BLaER1 treated with 17β-estradiol and CSF1 and Interleukin-3, amounts not matched to agents 10 nM and 100 nM (cell line): ENCODE data around the gene LSM7.
A peak's percentile ranks its signal among the peaks of the same experiment; 100 is the strongest.

ENCODE experiments used
- H3K27ac ChIP-seq, 11 experiments: shearing (Covaris generic); formaldehyde crosslinking; 2 replicates each; pipeline ENCODE4 v1.8.1; 2022
- H3K27me3 ChIP-seq, 11 experiments: shearing (Covaris generic); formaldehyde crosslinking; 2 replicates each; pipeline ENCODE4 v1.8.1; 2022
- H3K36me3 ChIP-seq, 11 experiments: shearing (Covaris generic); formaldehyde crosslinking; 2 replicates each; pipeline ENCODE4 v1.8.1; 2022
- H3K4me1 ChIP-seq, 10 experiments: shearing (Covaris generic); formaldehyde crosslinking; 2 replicates each; pipeline ENCODE4 v1.8.1; 2022
- H3K4me2 ChIP-seq, 11 experiments: shearing (Covaris generic); formaldehyde crosslinking; 2 replicates each; pipeline ENCODE4 v1.8.1; 2022
- H3K4me3 ChIP-seq, 10 experiments: shearing (Covaris generic); formaldehyde crosslinking; 2 replicates each; pipeline ENCODE4 v1.8.1; 2022
- H3K9ac ChIP-seq, 11 experiments: shearing (Covaris generic); formaldehyde crosslinking; 2 replicates each; pipeline ENCODE4 v1.8.1; 2022
- H3K9me3 ChIP-seq, 11 experiments: shearing (Covaris generic); formaldehyde crosslinking; replicated peaks in 1 of 11; 2 replicates each; pipeline ENCODE4 v1.8.1; 2022
- H4K20me1 ChIP-seq, 11 experiments: shearing (Covaris generic); formaldehyde crosslinking; 2 replicates each; pipeline ENCODE4 v1.8.1; 2022
- Cebpa-rat ChIP-seq, 11 experiments: shearing (Covaris generic); IDR thresholded peaks; 2 replicates each; pipeline ENCODE4 v1.8.1; 2022

LSM7 gene

DNA sequence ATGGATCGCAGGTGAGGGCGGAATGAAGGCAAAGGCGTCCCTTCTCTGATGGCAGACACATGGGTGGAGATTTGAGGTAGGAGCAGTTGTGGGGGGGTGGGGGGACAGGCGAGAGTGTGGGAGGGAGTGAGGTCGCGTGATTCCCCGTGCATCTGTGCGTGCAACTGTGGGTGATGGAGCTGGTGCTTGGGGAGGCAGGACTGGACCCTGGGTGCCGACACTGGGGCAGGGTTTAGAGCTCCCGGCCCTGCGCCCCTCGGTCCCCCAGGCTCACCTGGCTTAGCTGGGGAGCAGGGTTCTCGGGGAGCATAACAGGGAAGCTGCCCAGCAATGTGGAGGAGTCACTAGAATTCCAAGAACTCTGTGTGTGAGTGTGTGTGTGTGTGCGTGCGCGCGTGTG is 35.0 kb upstream of the LSM7 start:
- Histone ChIP-seq H3K27me3 (peaks cover 30 to 37% (median 35%) of the 10 kb centered on the region in 11 experiments), H3K4me2 (no peak overlapping the region), H3K9me3 (peaks cover 4 to 16% (median 11%) of the 10 kb centered on the region in 11 experiments; a peak in 16 of 22 replicates), H3K36me3 (no peaks in the 10 kb centered on the region), H3K4me1 (peaks cover 0 to 30% (median 23%) of the 10 kb centered on the region in 10 experiments; a peak in 17 of 20 replicates), H3K9ac (no peak overlapping the region), H4K20me1 (peaks cover 0 to 5% (median 0%) of the 10 kb centered on the region in 11 experiments; a peak in 1 of 22 replicates), H3K27ac (no peak overlapping the region), H3K4me3 (no peak overlapping the region)
- no peak for TF ChIP-seq Cebpa-rat (IDR thresholded peaks at IDR 0.05)

DNA sequence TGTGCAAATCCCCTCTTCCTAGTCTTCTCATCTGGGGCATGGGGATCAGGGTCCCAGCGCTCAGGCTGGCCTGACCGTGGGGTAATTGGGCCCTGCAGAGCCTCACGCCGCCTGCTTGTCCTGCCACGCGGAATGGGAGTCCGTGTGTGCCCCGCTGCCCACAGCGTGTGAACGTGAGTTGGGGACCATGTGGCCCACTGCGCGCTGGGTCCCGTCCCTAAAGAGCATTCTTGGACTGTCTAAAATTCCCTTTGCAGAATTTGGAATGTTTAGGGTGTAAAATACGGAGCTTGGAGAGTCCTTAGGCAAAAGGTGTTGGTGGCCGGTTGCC is 34.5 kb upstream of the LSM7 start:
- Histone ChIP-seq H4K20me1 (peaks cover 0 to 5% (median 0%) of the 10 kb centered on the region in 11 experiments; a peak in 1 of 22 replicates), H3K36me3 (no peaks in the 10 kb centered on the region), H3K4me1 (peaks cover 0 to 30% (median 23%) of the 10 kb centered on the region in 10 experiments; a peak in 17 of 20 replicates), H3K27me3 (peaks cover 32 to 42% (median 38%) of the 10 kb centered on the region in 11 experiments), H3K9me3 (peaks cover 4 to 16% (median 11%) of the 10 kb centered on the region in 11 experiments; a peak in 16 of 22 replicates), H3K4me2 (no peak overlapping the region), H3K4me3 (no peak overlapping the region), H3K9ac (no peak overlapping the region), H3K27ac (no peak overlapping the region)
- no peak for TF ChIP-seq Cebpa-rat (IDR thresholded peaks at IDR 0.05)

DNA sequence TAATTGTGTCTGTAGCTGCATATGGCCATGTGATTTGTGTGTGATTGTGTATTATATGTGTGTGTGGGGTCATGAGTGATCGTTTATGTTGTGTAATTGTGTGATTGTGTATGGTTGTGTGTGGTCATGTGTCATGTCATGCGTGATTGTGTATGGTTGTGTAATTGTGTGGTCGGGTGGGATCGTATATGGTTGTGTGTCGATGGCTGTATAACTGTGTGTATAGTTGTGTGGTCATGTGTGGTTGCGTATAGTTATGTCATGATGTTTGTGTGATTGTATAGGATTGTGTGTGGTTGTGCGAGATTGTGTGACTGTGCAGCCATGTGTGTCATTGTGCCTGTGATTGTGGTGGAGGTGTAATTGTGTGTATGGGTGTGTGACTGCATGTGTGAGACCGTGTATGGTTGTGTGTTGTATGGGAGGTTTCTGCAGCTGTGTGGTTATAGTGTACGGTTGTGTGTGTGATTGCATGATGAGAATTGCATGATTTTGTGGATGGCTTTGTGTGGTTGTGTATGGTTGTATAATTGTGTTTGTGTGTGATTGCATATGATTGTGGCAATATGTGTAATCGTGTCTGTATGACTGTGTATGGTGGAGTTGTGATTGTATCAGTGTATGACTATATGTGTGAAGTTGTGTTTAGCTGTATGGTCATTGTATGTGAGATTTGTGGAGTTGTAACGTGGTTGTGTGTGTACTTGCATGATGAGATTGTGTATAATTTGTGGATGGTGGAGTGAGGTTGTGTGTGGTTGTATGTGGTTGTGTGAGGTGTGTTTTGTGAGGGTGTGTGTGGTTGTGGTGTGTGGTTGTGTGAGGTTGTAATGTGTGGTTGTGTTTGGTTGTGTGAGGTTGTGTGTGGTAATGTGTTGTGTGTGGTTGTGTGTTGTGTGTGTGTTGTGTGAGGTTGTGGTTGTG is 33.9 kb upstream of the LSM7 start:
- TF ChIP-seq Cebpa-rat (IDR thresholded peaks at IDR 0.05): no peak
- no peak overlapping the region for H3K9ac ChIP-seq
- peaks cover 4 to 15% (median 10%) of the 10 kb centered on the region in 11 experiments; a peak in 16 of 22 replicates for H3K9me3 ChIP-seq
- no peak overlapping the region for H3K27ac ChIP-seq
- peaks cover 0 to 5% (median 0%) of the 10 kb centered on the region in 11 experiments; a peak in 1 of 22 replicates for H4K20me1 ChIP-seq
- peaks cover 0 to 30% (median 23%) of the 10 kb centered on the region in 10 experiments; a peak in 17 of 20 replicates for H3K4me1 ChIP-seq
- no peak overlapping the region for H3K4me3 ChIP-seq
- H3K36me3 ChIP-seq: no peaks in the 10 kb centered on the region
- H3K4me2 ChIP-seq: peak overlapping the region in 8 of 11 experiments; percentile 26 to 48 (median 40); a peak in 9 of 22 replicates
- peaks cover 32 to 43% (median 38%) of the 10 kb centered on the region in 11 experiments for H3K27me3 ChIP-seq

DNA sequence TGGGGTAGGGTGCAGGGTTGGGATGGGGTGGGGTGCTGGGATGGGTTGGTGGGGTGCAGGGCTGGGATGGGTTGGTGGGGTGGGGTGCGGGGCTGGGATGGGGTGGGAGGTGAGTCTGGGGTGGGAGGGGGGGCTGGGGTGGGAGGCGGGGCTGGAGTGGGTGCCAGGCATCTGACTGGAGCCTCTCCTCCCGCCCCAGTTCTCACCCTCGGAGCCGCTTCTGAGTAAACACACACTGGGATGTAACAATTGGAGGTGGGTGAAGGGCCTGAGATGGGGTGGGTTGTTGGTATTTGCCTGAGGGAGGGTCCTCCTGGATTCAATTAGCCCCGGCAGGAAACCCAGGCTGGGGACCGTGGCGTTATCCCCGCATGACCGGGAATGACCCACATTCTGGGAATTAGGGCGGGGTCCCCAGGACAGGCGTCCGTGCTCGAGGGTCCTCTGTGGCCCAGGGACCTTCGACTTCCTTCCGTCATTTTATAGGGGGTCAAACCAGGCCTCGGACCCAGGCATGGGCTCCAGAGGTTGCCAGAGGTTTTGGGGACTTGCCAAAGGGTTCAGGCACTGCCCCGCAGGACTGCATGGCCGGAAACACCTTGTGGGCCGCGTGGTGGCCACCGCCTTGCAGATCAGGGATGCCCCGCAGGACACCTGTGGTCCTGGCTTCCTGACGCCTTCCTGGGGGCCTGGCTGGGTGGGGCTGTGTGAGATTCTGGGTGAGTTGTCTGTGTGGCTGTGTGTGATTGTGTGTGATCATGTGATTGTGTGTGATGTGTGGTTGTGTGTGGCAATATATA is 33.1 kb upstream of the LSM7 start:
- Histone ChIP-seq H3K4me1 (peaks cover 0 to 31% (median 23%) of the 10 kb centered on the region in 10 experiments; a peak in 17 of 20 replicates), H3K4me2 (peak overlapping the region in 8 of 11 experiments; percentile 26 to 48 (median 40); a peak in 12 of 22 replicates), H3K9ac (no peak overlapping the region), H3K36me3 (no peaks in the 10 kb centered on the region), H3K9me3 (peaks cover 0 to 7% (median 2%) of the 10 kb centered on the region in 11 experiments; a peak in 6 of 22 replicates), H3K27ac (no peak overlapping the region), H4K20me1 (peaks cover 0 to 5% (median under 1%) of the 10 kb centered on the region in 11 experiments; a peak in 4 of 22 replicates), H3K4me3 (no peak overlapping the region), H3K27me3 (peaks cover 32 to 43% (median 38%) of the 10 kb centered on the region in 11 experiments)
- no peak for TF ChIP-seq Cebpa-rat (IDR thresholded peaks at IDR 0.05)

DNA sequence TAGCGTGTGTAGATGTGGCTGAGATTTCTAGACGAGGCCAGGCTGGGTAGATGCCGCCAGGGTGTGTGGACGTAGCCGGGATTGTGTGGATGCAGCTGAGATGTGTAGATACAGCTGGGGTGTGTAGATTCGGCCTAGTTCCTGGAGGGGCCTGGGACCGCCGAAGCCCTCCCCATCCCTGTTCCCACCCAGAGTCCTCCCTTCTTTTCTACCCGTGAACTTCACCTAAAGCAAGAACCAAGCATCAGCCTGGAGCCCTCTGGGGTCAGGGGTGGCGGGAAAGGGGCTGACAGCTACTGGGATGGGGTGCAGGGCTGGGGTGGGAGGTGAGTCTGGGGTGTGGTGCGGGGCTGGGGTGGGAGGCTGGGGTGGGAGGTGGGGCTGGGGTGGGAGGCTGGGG is 32.4 kb upstream of the LSM7 start:
- Histone ChIP-seq H3K9me3 (0 out of 22 replicates have a peak, but pooled peaks cover 0 to under 1% (median 0%) of the 10 kb centered on the region in 11 experiments), H3K27me3 (peaks cover 32 to 43% (median 38%) of the 10 kb centered on the region in 11 experiments), H4K20me1 (peaks cover 0 to 11% (median 6%) of the 10 kb centered on the region in 11 experiments; a peak in 9 of 22 replicates), H3K4me1 (peaks cover 0 to 37% (median 28%) of the 10 kb centered on the region in 10 experiments; a peak in 17 of 20 replicates), H3K27ac (no peak overlapping the region), H3K4me2 (no peak overlapping the region), H3K9ac (no peak overlapping the region), H3K4me3 (no peak overlapping the region), H3K36me3 (0 out of 22 replicates have a peak, but pooled peaks cover 0 to 4% (median 0%) of the 10 kb centered on the region in 11 experiments)
- no peak for TF ChIP-seq Cebpa-rat (IDR thresholded peaks at IDR 0.05)

DNA sequence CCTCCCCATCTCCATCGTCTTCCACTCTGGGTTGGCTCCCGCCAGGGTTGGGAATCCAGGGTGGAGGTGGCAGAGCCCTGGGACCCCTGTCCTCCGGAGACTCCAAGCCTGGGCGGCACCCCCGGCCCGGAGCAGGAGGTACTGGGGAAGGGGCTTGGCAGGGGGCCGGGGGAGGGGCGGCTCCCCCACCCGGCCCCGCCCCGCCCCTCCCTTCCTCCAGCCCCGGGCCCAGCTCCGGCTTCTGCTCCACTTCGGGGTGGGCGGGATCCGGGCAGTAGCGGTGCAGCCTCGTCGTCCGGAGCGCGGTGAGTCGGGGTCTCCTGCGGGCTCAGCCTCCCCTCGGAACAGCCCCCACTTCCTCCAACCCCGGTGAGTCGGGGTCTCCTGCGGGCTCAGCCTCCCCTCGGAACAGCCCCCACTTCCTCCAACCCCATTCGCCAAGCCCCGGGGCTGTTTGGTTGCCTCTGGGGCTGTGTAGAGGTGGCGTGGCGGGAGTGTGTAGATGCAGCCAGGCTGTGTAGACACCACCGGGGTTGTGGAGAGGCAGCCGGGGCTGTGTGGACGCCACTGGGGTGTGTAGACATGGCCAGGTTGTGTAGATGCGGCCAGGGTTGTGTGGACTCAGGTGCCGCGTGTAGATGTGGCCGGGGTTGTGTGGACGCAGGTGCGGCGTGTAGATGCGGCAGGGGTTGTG is 31.8 kb upstream of the LSM7 start, which contains the start of gene TMPRSS9:
TSS of gene TMPRSS9 (plus strand) at position 274 of the 694 bp plus-strand sequence. CDS start 29,521 bp downstream, outside the sequence.
- H3K4me1 ChIP-seq: peaks cover 0 to 38% (median 30%) of the 10 kb centered on the region in 10 experiments; a peak in 17 of 20 replicates
- H3K27ac ChIP-seq: no peak within 1 kb of the TSS
- H3K4me2 ChIP-seq: no peak within 1 kb of the TSS
- no peak for TF ChIP-seq Cebpa-rat (IDR thresholded peaks at IDR 0.05)
- H3K9ac ChIP-seq: no peak within 1 kb of the TSS
- H4K20me1 ChIP-seq: peaks cover 0 to 18% (median 12%) of the 10 kb centered on the region in 11 experiments; a peak in 11 of 22 replicates
- no peak within 1 kb of the TSS for H3K4me3 ChIP-seq
- H3K36me3 ChIP-seq: peaks cover 0 to 4% (median 0%) of the 10 kb centered on the region in 11 experiments; a peak in 1 of 22 replicates
- no peaks in the 10 kb centered on the region for H3K9me3 ChIP-seq
- H3K27me3 ChIP-seq: peaks cover 32 to 43% (median 38%) of the 10 kb centered on the region in 11 experiments

DNA sequence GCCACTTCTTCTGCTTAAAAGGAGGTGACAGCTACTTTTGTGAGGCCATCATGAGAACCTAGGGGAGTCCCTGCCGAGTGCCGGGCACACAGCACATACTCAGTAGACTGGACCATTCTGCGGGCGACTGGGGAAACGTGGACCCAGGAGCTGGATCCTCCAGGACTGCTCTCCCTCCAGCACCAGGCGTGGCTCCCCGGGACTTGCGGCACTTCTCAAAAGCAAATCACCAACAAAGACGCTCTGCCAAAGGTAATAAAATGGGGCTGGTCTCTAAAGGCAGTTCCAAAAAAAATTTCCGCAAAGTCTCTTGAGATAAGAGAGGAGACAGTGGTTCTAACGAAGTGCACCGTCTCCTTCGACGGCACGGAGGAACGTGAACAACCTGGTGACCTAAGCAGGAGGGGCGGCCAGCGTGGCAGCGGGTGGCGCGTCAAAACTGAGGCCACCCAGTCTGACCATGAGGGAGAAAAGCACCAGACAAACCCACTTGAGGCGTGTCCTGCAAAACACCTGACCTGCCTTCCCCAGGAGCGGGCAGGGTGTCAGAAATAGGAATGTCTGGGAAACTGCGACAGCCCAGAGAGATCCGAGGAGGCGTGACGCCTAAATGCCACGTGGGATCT is 30.3 kb upstream of the LSM7 start:
- Histone ChIP-seq H3K9ac (no peak overlapping the region), H3K4me1 (peaks cover 0 to 28% (median 20%) of the 10 kb centered on the region in 10 experiments; a peak in 16 of 20 replicates), H3K4me3 (no peak overlapping the region), H4K20me1 (peaks cover 0 to 33% (median 18%) of the 10 kb centered on the region in 11 experiments; a peak in 13 of 22 replicates), H3K36me3 (peaks cover 0 to 17% (median 6%) of the 10 kb centered on the region in 11 experiments; a peak in 16 of 22 replicates), H3K9me3 (no peaks in the 10 kb centered on the region), H3K27ac (no peak overlapping the region), H3K27me3 (peaks cover 32 to 43% (median 38%) of the 10 kb centered on the region in 11 experiments), H3K4me2 (no peak overlapping the region)
- no peak for TF ChIP-seq Cebpa-rat (IDR thresholded peaks at IDR 0.05)
